ENCODE data around the gene ZCCHC7. TPM values are rescaled to one million over a fixed set of nuclear protein-coding genes. Genes with fewer than 3 reads are reported as not detected.

ZCCHC7 gene
- total and polyA plus RNA-seq, 9 of the 15 experiments (the other 6 are each of a cell fraction or from before 2014, with no cell fraction given) = 34.1 to 68.9 (median 48.8) TPM

DNA sequence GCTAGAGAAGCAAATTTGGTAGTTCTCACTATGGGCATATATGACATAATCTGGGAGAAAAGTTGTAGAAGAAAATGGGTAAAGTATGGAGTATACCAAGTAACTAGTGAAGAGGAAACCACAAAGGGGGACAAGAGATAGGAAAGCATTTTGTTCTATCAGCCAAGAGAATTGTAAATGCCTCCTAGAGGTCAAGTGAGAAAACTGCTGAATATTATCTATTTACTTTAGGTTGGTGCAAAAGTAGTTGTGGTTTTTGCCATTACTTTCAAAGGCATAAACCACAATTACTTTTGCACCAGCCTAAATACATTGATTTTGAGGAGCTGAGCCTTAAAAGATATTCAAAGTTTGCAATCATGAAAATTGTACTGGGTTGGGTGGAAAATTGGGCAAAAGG is 175.4 kb downstream of the ZCCHC7 start (continued):
- TF ChIP-seq, protein P1, sequence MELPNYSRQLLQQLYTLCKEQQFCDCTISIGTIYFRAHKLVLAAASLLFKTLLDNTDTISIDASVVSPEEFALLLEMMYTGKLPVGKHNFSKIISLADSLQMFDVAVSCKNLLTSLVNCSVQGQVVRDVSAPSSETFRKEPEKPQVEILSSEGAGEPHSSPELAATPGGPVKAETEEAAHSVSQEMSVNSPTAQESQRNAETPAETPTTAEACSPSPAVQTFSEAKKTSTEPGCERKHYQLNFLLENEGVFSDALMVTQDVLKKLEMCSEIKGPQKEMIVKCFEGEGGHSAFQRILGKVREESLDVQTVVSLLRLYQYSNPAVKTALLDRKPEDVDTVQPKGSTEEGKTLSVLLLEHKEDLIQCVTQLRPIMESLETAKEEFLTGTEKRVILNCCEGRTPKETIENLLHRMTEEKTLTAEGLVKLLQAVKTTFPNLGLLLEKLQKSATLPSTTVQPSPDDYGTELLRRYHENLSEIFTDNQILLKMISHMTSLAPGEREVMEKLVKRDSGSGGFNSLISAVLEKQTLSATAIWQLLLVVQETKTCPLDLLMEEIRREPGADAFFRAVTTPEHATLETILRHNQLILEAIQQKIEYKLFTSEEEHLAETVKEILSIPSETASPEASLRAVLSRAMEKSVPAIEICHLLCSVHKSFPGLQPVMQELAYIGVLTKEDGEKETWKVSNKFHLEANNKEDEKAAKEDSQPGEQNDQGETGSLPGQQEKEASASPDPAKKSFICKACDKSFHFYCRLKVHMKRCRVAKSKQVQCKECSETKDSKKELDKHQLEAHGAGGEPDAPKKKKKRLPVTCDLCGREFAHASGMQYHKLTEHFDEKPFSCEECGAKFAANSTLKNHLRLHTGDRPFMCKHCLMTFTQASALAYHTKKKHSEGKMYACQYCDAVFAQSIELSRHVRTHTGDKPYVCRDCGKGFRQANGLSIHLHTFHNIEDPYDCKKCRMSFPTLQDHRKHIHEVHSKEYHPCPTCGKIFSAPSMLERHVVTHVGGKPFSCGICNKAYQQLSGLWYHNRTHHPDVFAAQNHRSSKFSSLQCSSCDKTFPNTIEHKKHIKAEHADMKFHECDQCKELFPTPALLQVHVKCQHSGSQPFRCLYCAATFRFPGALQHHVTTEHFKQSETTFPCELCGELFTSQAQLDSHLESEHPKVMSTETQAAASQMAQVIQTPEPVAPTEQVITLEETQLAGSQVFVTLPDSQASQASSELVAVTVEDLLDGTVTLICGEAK (IDR thresholded peaks at IDR 0.05) = peak; percentile 70
- TF ChIP-seq, protein P1 (CRISPR knock-in tag; IDR thresholded peaks at IDR 0.05) = no peak
- TF ChIP-seq ZNF124 (CRISPR knock-in tag; IDR thresholded peaks at IDR 0.05) = no peak
- peak; percentile 16; the same call in 1 of the 2 replicates for TF ChIP-seq ATF7 (IDR thresholded peaks at IDR 0.05)
- TF ChIP-seq SRSF1 (IDR thresholded peaks at IDR 0.05; ENCODE audit: low read depth, low read length) = no peak
- peak; percentile 68 for TF ChIP-seq EHMT2 (IDR thresholded peaks at IDR 0.05)
- TF ChIP-seq POLR2A (conservative IDR thresholded peaks at IDR 0.05) = no peak
- no peak for TF ChIP-seq GATAD2A (IDR thresholded peaks at IDR 0.05)
- TF ChIP-seq CHD2 (IDR thresholded peaks at IDR 0.05; ENCODE audit: low read depth, low read length) = no peak
- TF ChIP-seq, protein P2, sequence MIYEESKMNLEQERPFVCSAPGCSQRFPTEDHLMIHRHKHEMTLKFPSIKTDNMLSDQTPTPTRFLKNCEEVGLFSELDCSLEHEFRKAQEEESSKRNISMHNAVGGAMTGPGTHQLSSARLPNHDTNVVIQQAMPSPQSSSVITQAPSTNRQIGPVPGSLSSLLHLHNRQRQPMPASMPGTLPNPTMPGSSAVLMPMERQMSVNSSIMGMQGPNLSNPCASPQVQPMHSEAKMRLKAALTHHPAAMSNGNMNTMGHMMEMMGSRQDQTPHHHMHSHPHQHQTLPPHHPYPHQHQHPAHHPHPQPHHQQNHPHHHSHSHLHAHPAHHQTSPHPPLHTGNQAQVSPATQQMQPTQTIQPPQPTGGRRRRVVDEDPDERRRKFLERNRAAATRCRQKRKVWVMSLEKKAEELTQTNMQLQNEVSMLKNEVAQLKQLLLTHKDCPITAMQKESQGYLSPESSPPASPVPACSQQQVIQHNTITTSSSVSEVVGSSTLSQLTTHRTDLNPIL (CRISPR knock-in tag; IDR thresholded peaks at IDR 0.05) = no peak
- no peak for TF ChIP-seq ZC3H11A (IDR thresholded peaks at IDR 0.05; ENCODE audit: low read depth, low read length)
- TF ChIP-seq ZNF764 (CRISPR knock-in tag; IDR thresholded peaks at IDR 0.05; ENCODE audit: low read depth) = no peak
- TF ChIP-seq EGR1 (conservative IDR thresholded peaks at IDR 0.05) = no peak
- no peak for TF ChIP-seq FOXK1 (CRISPR knock-in tag; IDR thresholded peaks at IDR 0.05; ENCODE audit: borderline replicate concordance)
- no peak for TF ChIP-seq HNRNPK (IDR thresholded peaks at IDR 0.05; ENCODE audit: low read depth, low read length, poor library complexity, severe bottlenecking)
- TF ChIP-seq, protein P3, sequence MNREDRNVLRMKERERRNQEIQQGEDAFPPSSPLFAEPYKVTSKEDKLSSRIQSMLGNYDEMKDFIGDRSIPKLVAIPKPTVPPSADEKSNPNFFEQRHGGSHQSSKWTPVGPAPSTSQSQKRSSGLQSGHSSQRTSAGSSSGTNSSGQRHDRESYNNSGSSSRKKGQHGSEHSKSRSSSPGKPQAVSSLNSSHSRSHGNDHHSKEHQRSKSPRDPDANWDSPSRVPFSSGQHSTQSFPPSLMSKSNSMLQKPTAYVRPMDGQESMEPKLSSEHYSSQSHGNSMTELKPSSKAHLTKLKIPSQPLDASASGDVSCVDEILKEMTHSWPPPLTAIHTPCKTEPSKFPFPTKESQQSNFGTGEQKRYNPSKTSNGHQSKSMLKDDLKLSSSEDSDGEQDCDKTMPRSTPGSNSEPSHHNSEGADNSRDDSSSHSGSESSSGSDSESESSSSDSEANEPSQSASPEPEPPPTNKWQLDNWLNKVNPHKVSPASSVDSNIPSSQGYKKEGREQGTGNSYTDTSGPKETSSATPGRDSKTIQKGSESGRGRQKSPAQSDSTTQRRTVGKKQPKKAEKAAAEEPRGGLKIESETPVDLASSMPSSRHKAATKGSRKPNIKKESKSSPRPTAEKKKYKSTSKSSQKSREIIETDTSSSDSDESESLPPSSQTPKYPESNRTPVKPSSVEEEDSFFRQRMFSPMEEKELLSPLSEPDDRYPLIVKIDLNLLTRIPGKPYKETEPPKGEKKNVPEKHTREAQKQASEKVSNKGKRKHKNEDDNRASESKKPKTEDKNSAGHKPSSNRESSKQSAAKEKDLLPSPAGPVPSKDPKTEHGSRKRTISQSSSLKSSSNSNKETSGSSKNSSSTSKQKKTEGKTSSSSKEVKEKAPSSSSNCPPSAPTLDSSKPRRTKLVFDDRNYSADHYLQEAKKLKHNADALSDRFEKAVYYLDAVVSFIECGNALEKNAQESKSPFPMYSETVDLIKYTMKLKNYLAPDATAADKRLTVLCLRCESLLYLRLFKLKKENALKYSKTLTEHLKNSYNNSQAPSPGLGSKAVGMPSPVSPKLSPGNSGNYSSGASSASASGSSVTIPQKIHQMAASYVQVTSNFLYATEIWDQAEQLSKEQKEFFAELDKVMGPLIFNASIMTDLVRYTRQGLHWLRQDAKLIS (CRISPR knock-in tag; IDR thresholded peaks at IDR 0.05) = no peak
